Stimulated activated CD8-positive, alpha-beta memory T cell treated with anti-CD3 and anti-CD28 coated beads, Interleukin-4, amount 100 ng/mL, for 4 hours (primary cell): ENCODE data around the gene LGR6.
"Not testable (repeated sequence)": the region's sequence is repeated elsewhere in the genome, so short reads cannot be mapped to it uniquely, and the experiment has no call there.

Source experiments
- DNase-seq, 2 donors: peaks; one replicate each; pipeline ENCODE4 v3.0.0-alpha.2; 2020; ENCODE audit warnings: low read depth in 2 of 2, low spot score in 1 of 2

Gene LGR6

GRCh38 chr1:202259705-202260104 lies 66.1 kb downstream of the LGR6 start:
- DNase-seq = no peak

DNA sequence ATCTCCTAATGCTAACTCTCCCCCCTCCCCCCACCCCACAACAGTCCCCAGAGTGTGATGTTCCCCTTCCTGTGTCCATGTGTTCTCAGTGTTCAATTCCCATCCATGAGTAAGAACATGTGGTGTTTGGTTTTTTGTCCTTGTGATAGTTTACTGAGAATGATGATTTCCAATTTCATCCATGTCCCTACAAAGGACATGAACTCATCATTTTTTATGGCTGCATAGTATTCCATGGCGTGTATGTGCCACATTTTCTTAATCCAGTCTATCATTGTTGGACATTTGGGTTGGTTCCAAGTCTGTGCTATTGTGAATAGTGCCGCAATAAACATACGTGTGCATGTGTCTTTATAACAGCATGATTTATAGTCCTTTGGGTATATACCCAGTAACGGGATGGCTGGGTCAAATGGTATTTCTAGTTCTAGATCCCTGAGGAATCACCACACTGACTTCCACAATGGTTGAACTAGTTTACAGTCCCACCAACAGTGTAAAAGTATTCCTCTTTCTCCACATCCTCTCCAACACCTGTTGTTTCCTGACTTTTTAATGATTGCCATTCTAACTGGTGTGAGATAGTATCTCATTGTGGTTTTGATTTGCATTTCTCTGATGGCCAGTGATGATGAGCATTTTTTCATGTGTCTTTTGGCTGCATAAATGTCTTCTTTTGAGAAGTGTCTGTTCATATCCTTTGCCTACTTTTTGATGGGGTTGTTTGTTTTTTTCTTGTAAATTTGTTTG lies 67.8 kb downstream of the LGR6 start:
- not testable (repeated sequence) for DNase-seq

- no peak for DNase-seq
Observed at GRCh38 chr1:202263628-202264027, 70.0 kb downstream of the LGR6 start.

DNA sequence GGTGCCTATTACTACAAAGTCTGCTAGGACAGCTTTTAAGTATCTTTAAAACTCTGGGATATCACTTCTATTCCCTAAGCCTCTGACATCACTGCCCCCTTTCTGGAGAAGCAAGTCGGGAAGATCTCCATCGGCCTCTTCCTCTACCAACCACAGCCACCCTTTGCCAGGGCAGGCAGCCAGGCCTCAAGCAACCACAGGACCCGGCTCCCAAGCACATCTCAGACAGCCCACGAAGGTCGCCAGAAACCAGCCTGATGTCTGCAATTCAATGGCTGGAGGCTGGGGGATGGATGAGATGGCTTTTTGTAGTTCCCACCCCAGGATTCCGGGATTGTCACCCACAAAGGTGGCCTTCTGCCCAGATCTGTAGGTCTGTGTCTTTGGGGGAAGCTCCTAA lies 70.7 kb downstream of the LGR6 start:
- no peak for DNase-seq

- DNase-seq = no peak
Observed at GRCh38 chr1:202264726-202265125, 71.1 kb downstream of the LGR6 start.

DNA sequence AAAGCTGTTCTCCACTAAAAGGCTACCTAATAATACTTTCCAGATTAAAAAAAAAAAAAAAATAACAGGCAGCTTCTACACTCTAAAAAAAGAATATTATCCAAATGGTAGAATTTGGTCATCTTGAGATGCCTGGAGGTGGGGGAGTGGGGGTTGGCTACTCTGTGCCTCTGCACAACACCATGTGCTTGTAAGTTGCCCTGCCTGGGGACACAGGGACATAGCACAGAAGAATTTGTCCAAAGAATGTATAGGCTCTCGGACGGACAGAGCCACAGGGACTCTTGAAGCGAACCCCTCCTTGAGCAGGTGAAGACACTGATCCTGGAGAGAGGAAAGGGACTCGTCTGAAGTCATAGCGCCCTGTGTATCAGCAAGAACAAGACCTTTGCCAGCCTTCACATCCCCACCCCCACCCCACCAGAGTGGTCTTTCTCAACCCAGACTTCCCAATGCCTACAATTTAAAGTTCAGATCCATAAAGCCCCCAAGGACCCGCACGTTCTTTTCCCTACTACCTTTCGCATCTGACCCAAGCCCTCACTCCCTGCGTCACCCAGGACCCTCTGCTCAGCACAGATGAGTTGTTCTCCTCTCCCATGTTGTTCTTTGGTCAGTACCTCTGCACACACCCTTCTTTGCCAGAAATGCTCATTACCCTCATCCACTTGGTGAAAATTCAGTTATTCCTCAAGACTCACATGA lies 72.6 kb downstream of the LGR6 start:
- DNase-seq = no peak

DNA sequence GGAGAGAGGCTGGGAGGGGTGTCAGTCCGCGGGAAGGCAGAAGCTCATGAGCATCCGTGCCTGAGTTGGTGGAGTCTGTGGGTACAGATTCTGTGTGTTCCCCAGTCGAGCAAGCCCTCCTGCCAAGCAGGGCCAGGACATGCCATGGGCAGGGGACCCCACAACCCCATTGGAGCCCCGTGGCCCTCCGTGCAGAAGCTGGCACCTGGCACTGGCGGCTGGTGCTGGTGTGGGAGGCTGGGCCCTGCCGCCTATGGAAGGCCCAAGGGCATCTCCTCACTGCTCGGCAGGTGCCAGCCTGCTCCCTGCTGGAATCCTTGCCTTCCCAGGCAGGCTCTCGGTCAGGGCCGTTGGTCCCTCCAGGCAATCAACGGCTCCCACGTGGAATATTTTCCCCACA lies 74.4 kb downstream of the LGR6 start:
- no peak for DNase-seq

DNA sequence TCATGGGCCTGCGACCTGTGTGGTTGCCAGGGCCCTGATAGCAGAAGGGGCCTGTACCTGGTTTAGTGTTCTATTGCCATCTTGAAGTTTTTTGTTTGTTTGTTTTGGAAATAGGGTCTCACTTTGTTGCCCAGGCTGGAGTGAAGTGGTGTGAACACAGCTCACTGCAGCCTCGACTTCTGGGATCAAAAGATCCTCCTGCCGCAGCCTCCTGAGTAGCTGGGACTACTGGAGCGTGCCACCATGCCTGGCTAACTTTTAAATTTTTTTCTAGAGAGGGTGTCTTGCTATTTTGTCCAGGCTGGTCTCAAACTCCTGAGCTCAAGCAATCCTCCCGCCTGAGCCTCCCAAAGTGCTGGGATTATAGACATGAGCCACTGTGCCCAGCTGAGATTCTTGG lies 75.2 kb downstream of the LGR6 start:
- no peak for DNase-seq

DNA sequence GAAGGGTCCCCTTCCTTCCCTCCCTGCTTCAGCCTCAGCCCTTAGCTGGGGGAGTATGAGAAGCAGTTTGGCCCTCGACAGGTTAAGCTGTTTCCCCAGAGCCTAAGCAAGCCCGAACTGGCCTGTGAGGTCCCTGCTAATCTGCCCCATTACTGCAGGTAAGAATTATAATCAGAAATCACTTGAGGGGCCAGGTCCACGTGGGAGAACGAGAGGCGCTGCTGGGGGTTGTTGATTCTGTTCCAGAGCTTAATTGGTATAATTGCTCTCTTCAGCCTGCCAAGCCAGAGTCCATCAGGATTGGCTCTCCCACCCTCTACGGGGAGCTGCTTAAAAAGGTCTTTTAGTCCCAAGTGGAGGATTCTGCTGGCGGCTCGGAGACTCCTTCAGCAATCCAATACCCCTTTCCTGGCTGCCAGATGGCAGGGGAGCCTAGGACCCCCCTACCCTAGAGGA lies 77.3 kb downstream of the LGR6 start:
- DNase-seq = no peak

GRCh38 chr1:202272103-202272845 lies 78.7 kb downstream of the LGR6 start:
- no peak for DNase-seq

DNA sequence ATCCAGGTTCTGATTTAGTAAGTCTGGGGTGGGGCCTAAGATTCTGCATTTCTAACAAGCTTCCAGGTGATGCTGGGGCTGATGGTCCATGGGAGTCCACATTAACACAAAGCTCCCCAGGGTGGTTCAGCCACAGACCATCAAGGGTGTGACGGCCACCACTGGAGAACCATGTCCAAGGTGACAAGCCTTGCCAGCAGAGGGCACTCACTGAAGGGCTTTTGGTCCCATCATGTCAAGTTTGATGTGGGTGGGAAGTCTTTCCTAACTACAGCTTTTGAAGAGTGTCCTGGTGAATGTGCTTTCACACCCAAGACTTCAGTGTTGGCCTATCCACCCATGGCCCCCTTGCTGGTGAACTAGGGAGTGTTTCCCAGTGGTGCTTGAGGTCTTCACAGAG lies 81.0 kb downstream of the LGR6 start:
- DNase-seq = no peak

- DNase-seq = no peak
Observed at GRCh38 chr1:202275061-202275770, 81.6 kb downstream of the LGR6 start.

- DNase-seq = no peak
Observed at GRCh38 chr1:202276081-202276715, 82.6 kb downstream of the LGR6 start.

DNA sequence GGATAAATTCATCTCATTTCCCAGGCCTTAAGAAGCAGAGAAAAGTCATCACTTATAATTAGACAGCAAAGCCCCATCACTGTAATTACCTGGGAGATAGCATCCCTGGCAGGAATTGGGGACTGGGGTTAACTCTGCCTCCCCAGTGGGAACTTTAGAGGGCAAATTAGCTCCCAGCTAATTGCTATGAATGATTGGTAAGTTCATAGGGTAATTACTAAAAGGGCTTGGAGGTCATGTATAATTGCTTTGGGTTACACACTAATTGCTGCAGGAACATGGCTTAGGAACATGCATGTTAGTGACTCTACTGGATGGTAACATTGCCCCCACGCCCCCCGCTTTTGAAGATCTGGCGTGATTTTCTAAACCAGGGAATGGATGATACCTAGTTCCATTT lies 83.3 kb downstream of the LGR6 start:
- no peak for DNase-seq

DNA sequence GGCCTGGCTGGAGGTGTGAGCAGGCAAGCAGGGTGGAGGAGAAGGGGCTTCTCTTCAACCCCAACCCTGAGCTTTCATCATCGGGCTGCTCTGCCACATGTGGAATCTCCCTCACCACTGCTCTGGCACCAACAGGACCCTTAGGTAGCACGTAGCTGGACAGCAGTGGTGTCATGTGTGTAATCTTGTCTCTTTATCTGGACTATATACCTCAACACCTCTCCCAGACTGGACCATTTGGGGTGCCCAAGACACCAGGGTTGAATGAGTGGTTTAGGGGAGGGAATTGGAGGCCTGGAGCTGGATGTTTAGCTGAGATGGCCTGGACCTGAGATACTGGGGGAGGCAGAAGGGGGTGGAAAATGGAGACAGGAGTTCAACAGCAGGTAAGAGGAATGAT lies 85.2 kb downstream of the LGR6 start:
- no peak for DNase-seq

- no peak for DNase-seq
Observed at GRCh38 chr1:202279806-202280205, 86.2 kb downstream of the LGR6 start.

DNA sequence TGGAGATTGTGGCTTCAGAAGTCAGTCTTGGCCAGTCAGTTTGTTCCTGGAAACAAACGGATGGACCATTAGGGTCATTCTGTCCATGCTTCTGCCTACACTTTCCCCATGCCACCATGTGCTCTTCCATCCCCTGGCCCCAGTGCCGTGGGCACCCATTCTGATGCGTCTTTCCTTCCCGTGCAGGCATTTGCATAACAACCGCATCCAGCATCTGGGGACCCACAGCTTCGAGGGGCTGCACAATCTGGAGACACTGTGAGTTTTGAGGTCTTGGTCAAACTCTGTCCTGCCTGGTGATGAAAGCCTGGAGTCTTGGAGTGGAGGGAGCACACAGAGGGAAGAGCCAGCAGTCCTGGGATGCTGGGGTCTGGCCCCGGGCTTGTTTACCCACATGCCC lies 87.0 kb downstream of the LGR6 start:
- no peak for DNase-seq

GRCh38 chr1:202281316-202282024 lies 87.9 kb downstream of the LGR6 start:
- no peak for DNase-seq

- no peak for DNase-seq
Observed at GRCh38 chr1:202282025-202282371, 88.4 kb downstream of the LGR6 start.

DNA sequence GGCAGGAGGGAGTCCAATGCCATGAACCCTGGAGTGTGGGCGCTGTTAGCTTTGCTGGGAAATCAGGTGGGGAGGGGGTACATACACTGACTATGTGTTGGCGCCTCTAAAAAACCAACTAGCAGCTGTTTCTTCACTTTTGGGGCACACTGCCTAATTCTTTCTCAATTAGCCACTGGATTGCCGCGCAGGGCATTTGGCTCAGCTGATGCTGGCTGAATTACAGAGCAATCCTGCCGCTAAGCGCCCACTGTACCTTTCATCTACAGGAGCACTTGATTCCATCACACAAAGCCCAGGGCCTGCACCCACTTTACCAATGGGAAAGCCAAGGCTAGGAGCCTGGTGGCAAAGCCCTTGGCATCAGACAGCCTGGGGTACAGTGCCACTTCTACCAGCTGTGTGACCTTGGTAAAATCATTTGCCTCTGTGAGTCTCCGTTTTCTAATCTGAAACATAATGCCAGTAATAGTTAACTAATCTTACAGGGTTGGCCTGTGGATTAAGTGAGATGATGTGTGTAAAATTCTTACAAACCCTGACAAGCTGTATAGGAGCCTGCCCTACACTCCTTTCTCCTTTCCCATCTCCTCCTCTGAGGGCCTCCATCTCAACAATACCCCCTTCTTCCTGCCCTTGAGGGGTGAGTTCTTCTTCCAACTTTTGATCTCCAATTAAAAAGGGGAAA lies 89.1 kb downstream of the LGR6 start:
- no peak for DNase-seq
